Lower leg skin (tissue), 4 donors: ENCODE results near the gene VENTX. TPM values are rescaled to one million over a fixed set of nuclear protein-coding genes. Genes with fewer than 3 reads are reported as not detected.

Experiments
- DNase-seq, 2 donors: peaks; one replicate each; pipeline ENCODE4 v3.0.0-alpha.2; 2019; ENCODE audit warnings: low spot score in 2 of 2
- H3K4me3 ChIP-seq: fragments of 200-600 bp; sonication (generic); 2 replicates; pipeline ENCODE4 v1.5.1; 2017; ENCODE audit warnings: mild to moderate bottlenecking, low read depth; ENCODE audit not compliant: poor library complexity, severe bottlenecking
- POLR2A ChIP-seq, 2 donors: fragments of 450-650 bp; IDR thresholded peaks; one replicate each; pipeline ENCODE4 v1.6.1; 2016 to 2017; ENCODE audit warnings: antibody characterized with exemption in 2 of 2, mild to moderate bottlenecking in 1 of 2, moderate library complexity in 1 of 2
- WGBS, 2 donors: methylation state at CpG; one replicate each; pipeline ENCODE4 v1.1.5; 2018; 5-methylcytosine and 5-hydroxymethylcytosine counted together
- intact Hi-C: fragments of 100-400 bp; cut with DNase I; formaldehyde crosslinking; loops from one replicate; pipeline ENCODE4 v1.15.0; 2023; ENCODE audit warnings: low total_unique reads
- total RNA-seq, 4 donors: library from RNA; depleted of rRNA; stranded (reverse); fragments of >200 nt; gene quantifications; one replicate each; pipeline ENCODE4 v1.1.0, GENCODE V29; 2016
- TF ChIP-seq, protein P1 (sequence below), 3 donors: fragments of 450-650 bp; IDR thresholded peaks; one replicate each; pipeline ENCODE4 v1.5.1; 2016; ENCODE audit warnings: antibody characterized with exemption in 3 of 3, mild to moderate bottlenecking in 3 of 3, moderate library complexity in 2 of 3

Gene VENTX
- total RNA-seq, 4 donors from 2014 or later = 0.42 to 0.65 TPM; not detected in 2

DNA sequence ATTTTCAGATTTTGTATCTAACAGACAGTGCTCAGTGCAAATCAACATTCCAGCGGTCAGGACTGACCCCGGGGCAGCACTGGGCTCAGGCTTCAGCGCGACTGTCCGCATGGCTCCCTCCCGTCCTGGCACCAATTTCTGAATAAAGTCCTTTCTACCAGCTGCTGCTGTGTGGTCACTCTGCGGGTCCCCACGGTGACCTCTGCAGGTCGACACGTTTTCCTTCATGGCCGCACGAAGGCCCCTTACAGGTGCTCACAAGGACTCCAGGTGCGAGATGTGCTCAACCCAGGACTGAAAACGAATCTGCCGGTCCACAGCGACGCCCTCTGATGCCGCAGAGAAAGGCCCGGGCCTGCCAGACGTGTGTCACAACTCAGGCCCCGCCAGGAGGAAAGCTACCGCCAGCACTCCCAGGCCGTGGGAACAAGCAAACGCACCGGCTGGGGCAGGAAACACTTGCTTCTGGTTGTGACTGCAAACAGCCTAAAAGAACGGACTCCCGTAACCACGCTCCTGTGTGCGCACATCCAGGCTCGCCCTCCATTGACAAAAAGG lies 11.3 kb upstream of the VENTX start:
- no peak for DNase-seq
- intact Hi-C loops = no loop called here
- no peak for TF ChIP-seq POLR2A (IDR thresholded peaks at IDR 0.05)
- TF ChIP-seq, protein P1, sequence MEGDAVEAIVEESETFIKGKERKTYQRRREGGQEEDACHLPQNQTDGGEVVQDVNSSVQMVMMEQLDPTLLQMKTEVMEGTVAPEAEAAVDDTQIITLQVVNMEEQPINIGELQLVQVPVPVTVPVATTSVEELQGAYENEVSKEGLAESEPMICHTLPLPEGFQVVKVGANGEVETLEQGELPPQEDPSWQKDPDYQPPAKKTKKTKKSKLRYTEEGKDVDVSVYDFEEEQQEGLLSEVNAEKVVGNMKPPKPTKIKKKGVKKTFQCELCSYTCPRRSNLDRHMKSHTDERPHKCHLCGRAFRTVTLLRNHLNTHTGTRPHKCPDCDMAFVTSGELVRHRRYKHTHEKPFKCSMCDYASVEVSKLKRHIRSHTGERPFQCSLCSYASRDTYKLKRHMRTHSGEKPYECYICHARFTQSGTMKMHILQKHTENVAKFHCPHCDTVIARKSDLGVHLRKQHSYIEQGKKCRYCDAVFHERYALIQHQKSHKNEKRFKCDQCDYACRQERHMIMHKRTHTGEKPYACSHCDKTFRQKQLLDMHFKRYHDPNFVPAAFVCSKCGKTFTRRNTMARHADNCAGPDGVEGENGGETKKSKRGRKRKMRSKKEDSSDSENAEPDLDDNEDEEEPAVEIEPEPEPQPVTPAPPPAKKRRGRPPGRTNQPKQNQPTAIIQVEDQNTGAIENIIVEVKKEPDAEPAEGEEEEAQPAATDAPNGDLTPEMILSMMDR (IDR thresholded peaks at IDR 0.05) = no peak
- WGBS, 2 donors = 42 to 47% methylated on average over 30 of the region's 30 CpGs
- H3K4me3 ChIP-seq = no peak overlapping the region

DNA sequence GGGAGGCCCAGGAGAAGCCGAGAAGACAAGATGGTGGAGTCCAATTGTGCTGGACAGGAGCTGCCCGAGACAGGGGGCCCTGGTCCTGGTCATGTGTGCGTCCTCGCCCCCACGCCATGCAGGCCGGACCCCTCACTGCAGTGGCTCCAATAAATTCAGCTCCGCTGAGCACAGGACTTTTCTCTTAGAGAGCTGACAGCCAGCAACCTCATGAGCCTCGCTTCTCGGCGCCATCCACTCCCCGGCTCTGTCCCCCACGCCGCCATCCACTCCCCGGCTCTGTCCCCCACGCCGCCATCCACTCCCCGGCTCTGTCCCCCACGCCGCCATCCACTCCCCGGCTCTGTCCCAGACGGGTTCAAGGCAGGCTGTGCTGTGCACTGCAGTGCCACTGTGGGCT lies 10.4 kb upstream of the VENTX start:
- no peak for DNase-seq
- 83 to 86% methylated on average over 21 of the region's 21 CpGs for WGBS, 2 donors
- TF ChIP-seq, protein P1 (IDR thresholded peaks at IDR 0.05) = no peak
- TF ChIP-seq POLR2A (IDR thresholded peaks at IDR 0.05) = no peak
- no peak overlapping the region for H3K4me3 ChIP-seq
- intact Hi-C loops = no loop called here

GRCh38 chr10:133229265-133230043 lies 8.2 kb upstream of the VENTX start:
- DNase-seq = no peak
- 7 to 12% methylated on average over 26 to 46 of the region's 58 CpGs for WGBS, 2 donors
- intact Hi-C loops = no loop called here
- no peak for TF ChIP-seq POLR2A (IDR thresholded peaks at IDR 0.05)
- TF ChIP-seq, protein P1 (IDR thresholded peaks at IDR 0.05) = no peak
- no peak overlapping the region for H3K4me3 ChIP-seq

- 6% methylated on average over 3 of the region's 49 CpGs; no CpG with 5 or more reads in 1 of the 2 donors for WGBS, 2 donors
- TF ChIP-seq, protein P1 (IDR thresholded peaks at IDR 0.05) = no peak
- TF ChIP-seq POLR2A (IDR thresholded peaks at IDR 0.05) = no peak
- intact Hi-C loops = no loop called here
- no peak within 1 kb of the TSS for H3K4me3 ChIP-seq
- DNase-seq = no peak
Measured at GRCh38 chr10:133230044-133230361, 7.7 kb upstream of the VENTX start, which contains the start of gene UTF1. Gene UTF1, plus strand, starts transcription at chr10:133230217. Its CDS starts 72 bp downstream, at chr10:133230289.

GRCh38 chr10:133230387-133231195 lies 7.1 kb upstream of the VENTX start:
- no peak overlapping the region for H3K4me3 ChIP-seq
- WGBS, 2 donors = 0 to 3% methylated on average over 6 to 78 of the region's 122 CpGs
- intact Hi-C loops = no loop called here
- no peak for TF ChIP-seq POLR2A (IDR thresholded peaks at IDR 0.05)
- TF ChIP-seq, protein P1 (IDR thresholded peaks at IDR 0.05) = no peak
- DNase-seq = no peak
